ENCODE results near the gene MORN3.
A peak's percentile ranks its signal among the peaks of the same experiment; 100 is the strongest.
"Not testable (repeated sequence)": the region's sequence is repeated elsewhere in the genome, so short reads cannot be mapped to it uniquely, and the experiment has no call there.

MORN3 gene, protein sequence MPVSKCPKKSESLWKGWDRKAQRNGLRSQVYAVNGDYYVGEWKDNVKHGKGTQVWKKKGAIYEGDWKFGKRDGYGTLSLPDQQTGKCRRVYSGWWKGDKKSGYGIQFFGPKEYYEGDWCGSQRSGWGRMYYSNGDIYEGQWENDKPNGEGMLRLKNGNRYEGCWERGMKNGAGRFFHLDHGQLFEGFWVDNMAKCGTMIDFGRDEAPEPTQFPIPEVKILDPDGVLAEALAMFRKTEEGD
- long read RNA-seq = 0 reads

- no peak within 1 kb of the TSS for H3K27ac ChIP-seq (replicated peaks)
- TF ChIP-seq, protein P1, sequence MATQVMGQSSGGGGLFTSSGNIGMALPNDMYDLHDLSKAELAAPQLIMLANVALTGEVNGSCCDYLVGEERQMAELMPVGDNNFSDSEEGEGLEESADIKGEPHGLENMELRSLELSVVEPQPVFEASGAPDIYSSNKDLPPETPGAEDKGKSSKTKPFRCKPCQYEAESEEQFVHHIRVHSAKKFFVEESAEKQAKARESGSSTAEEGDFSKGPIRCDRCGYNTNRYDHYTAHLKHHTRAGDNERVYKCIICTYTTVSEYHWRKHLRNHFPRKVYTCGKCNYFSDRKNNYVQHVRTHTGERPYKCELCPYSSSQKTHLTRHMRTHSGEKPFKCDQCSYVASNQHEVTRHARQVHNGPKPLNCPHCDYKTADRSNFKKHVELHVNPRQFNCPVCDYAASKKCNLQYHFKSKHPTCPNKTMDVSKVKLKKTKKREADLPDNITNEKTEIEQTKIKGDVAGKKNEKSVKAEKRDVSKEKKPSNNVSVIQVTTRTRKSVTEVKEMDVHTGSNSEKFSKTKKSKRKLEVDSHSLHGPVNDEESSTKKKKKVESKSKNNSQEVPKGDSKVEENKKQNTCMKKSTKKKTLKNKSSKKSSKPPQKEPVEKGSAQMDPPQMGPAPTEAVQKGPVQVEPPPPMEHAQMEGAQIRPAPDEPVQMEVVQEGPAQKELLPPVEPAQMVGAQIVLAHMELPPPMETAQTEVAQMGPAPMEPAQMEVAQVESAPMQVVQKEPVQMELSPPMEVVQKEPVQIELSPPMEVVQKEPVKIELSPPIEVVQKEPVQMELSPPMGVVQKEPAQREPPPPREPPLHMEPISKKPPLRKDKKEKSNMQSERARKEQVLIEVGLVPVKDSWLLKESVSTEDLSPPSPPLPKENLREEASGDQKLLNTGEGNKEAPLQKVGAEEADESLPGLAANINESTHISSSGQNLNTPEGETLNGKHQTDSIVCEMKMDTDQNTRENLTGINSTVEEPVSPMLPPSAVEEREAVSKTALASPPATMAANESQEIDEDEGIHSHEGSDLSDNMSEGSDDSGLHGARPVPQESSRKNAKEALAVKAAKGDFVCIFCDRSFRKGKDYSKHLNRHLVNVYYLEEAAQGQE (IDR thresholded peaks at IDR 0.05; ENCODE audit: insufficient replicate concordance, low read depth) = no peak
- TF ChIP-seq GABPA (IDR thresholded peaks at IDR 0.05; ENCODE audit: low read depth) = no peak
- no peak for TF ChIP-seq CTCF (IDR thresholded peaks at IDR 0.05; ENCODE audit: insufficient read depth, low read length)
- no peak for TF ChIP-seq POLR2AphosphoS5 (IDR thresholded peaks at IDR 0.05; ENCODE audit: low read depth)
- TF ChIP-seq SPI1 (IDR thresholded peaks at IDR 0.05; ENCODE audit: borderline replicate concordance, low read depth) = no peak
Observed at GRCh38 chr12:121669521-121669900, at the start of gene MORN3. MORN3 (minus strand) TSS chr12:121669654; CDS start chr12:121669483, 171 bp downstream.

DNA sequence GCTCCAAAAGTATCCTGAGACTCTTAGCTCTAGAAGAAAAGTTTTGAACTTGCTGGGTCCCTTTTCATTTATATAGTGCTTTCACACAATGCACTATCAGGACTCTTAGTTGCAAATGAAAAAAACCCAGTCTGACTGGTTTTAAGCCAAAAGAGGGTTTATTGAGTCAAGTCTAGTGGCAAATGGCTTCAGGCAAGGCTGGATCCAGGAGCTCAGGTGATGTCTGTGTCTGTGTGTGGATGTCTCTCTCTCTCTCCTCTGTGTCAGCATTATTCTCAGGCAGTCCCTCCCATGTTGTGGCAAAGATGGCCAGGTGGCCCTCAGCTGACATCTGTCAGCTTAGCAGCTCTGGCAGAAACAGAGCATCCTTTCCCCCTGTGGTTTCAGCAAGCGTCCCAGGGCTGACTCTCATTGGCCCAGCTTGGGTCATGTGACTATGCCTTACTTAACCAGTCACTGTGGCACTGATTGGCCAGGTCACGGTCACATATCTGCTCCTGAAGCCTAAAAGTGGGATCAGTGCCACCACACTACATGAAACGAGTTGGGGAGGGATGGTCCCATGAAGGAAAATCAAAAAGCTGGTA is 49.3 kb upstream of the MORN3 start:
- Histone ChIP-seq H3K27me3 (ENCODE audit: insufficient read depth, poor library complexity, severe bottlenecking) (no peaks in the 10 kb centered on the region), H3K27ac (replicated peaks) (no peak overlapping the region), H3K4me3 (replicated peaks; ENCODE audit: insufficient read depth, low read length) (no peak overlapping the region)
- TF ChIP-seq GABPA (IDR thresholded peaks at IDR 0.05; ENCODE audit: low read depth) (no peak), POLR2AphosphoS5 (IDR thresholded peaks at IDR 0.05; ENCODE audit: low read depth) (no peak)
- no peak for DNase-seq (ENCODE audit: low read depth in 1 of 2, low spot score in 1 of 2)

More at GRCh38 chr12:121669521-121669900, at the start of gene MORN3:
- DNase-seq (ENCODE audit: low read depth in 1 of 2, low spot score in 1 of 2) = no peak
- Histone ChIP-seq H3K27me3 (ENCODE audit: insufficient read depth, poor library complexity, severe bottlenecking) (no peaks in the 10 kb centered on the region), H3K4me3 (replicated peaks; ENCODE audit: insufficient read depth, low read length) (no peak within 1 kb of the TSS)

GRCh38 chr12:121717041-121717699 is 47.7 kb upstream of the MORN3 start:
- H3K27ac ChIP-seq (replicated peaks) = no peak overlapping the region
- H3K4me3 ChIP-seq (replicated peaks; ENCODE audit: insufficient read depth, low read length) = no peak overlapping the region
- H3K27me3 ChIP-seq (ENCODE audit: insufficient read depth, poor library complexity, severe bottlenecking) = no peaks in the 10 kb centered on the region
- TF ChIP-seq, protein P1 (IDR thresholded peaks at IDR 0.05; ENCODE audit: insufficient replicate concordance, low read depth) = no peak
- no peak for TF ChIP-seq GABPA (IDR thresholded peaks at IDR 0.05; ENCODE audit: low read depth)
- TF ChIP-seq POLR2AphosphoS5 (IDR thresholded peaks at IDR 0.05; ENCODE audit: low read depth) = no peak
- no peak for TF ChIP-seq SPI1 (IDR thresholded peaks at IDR 0.05; ENCODE audit: borderline replicate concordance, low read depth)
- DNase-seq (ENCODE audit: low read depth in 1 of 2, low spot score in 1 of 2) = peak in 1 of 2 experiments; percentile 4

- H3K4me3 ChIP-seq (replicated peaks; ENCODE audit: insufficient read depth, low read length) = no peak overlapping the region
- TF ChIP-seq, protein P1 (IDR thresholded peaks at IDR 0.05; ENCODE audit: insufficient replicate concordance, low read depth) = no peak
- TF ChIP-seq SPI1 (IDR thresholded peaks at IDR 0.05; ENCODE audit: borderline replicate concordance, low read depth) (no peak), POLR2AphosphoS5 (IDR thresholded peaks at IDR 0.05; ENCODE audit: low read depth) (no peak), GABPA (IDR thresholded peaks at IDR 0.05; ENCODE audit: low read depth) (no peak), CTCF (IDR thresholded peaks at IDR 0.05; ENCODE audit: insufficient read depth, low read length) (no peak)
- no peak overlapping the region for H3K27ac ChIP-seq (replicated peaks)
- H3K27me3 ChIP-seq (ENCODE audit: insufficient read depth, poor library complexity, severe bottlenecking) = no peaks in the 10 kb centered on the region
- DNase-seq (ENCODE audit: low read depth in 1 of 2, low spot score in 1 of 2) = no peak
Observed at GRCh38 chr12:121715862-121716435, 46.5 kb upstream of the MORN3 start.

GRCh38 chr12:121715055-121715454 is 45.6 kb upstream of the MORN3 start:
- H3K4me3 ChIP-seq (replicated peaks; ENCODE audit: insufficient read depth, low read length); H3K27ac ChIP-seq (replicated peaks); DNase-seq (ENCODE audit: low read depth in 1 of 2, low spot score in 1 of 2); H3K27me3 ChIP-seq (ENCODE audit: insufficient read depth, poor library complexity, severe bottlenecking): not testable (repeated sequence)

Data from HL-60 (cell line).